Measurements from ENCODE around the gene NPIPA2. TPM values are rescaled to one million over a fixed set of nuclear protein-coding genes. Genes with fewer than 3 reads are reported as not detected.

Gene NPIPA2
- total RNA-seq (2022; extraction: Qiagen RNA extraction; ENCODE audit: low read depth) = 0.97 to 2.0 TPM (median 1.4 TPM) in 5 replicates

DNA sequence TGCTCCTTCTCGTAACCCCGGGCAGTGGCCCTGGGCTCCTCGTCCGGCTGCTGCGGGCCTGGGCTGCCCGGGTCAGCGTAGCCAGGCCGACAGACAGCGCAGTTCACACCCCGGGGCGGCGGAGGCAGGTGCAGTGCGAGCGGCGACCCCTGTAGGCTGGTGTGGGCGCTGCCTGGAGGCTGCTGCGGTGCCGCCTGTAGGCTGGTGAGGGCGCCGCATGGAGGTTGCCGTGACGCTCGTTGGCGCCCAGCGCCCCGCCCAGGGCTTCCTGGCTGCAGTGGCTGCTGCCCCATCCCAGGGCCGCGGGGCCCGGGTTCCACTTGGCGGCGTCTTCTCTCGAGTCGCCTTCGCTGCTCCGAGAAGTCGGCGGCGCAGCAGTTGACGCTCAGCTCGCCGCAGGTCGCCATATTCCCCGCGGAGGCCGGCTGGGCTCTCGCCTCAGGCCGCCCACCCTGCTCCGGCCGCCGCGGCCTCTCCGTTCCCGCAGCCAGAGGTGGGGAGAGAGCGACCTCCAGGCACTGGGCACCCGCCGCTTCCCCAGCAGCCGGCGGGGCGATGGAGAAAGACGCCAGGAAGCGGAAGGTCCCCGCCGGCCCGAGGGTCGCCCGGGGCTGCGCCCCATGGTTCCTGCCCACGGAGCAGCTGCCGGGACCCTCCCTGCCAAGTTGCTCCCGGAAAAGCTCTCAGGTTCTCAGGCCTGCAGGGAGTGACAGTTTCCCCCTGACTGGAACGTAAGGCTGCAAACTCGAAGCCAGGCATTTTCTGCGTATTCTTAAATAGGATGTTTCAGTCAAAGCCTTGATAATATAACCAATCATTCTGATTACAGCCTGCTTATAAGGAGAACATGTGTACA, at the start of gene NPIPA2:
NPIPA2 (plus strand) TSS at position 261 of the 856 bp plus-strand sequence. CDS start 5,533 bp downstream, outside the sequence.

DNA sequence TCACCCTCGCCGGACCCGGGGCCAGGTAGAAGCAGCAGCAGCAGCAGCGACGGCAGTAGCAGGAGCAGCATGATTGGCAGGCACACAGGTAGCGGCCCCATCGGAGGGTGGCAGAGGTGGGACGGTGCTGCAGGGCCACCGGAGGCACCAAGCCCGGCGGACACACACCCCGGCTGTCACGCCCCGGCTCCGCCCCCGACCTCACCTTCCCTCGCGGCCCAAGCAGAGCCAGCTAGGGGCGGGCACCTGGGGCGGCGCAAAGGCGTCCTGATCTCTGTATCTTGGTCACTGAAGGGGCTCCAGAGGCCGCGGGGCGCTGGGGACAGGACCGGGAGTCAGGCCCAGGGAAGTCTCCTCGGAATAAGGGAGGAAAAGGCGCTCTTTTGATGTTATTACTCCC, 48.2 kb upstream of the NPIPA2 start, which contains the start of gene PLA2G10:
PLA2G10 (minus strand) TSS at position 180 of the 400 bp plus-strand sequence; CDS start at position 101, 79 bp downstream.

DNA sequence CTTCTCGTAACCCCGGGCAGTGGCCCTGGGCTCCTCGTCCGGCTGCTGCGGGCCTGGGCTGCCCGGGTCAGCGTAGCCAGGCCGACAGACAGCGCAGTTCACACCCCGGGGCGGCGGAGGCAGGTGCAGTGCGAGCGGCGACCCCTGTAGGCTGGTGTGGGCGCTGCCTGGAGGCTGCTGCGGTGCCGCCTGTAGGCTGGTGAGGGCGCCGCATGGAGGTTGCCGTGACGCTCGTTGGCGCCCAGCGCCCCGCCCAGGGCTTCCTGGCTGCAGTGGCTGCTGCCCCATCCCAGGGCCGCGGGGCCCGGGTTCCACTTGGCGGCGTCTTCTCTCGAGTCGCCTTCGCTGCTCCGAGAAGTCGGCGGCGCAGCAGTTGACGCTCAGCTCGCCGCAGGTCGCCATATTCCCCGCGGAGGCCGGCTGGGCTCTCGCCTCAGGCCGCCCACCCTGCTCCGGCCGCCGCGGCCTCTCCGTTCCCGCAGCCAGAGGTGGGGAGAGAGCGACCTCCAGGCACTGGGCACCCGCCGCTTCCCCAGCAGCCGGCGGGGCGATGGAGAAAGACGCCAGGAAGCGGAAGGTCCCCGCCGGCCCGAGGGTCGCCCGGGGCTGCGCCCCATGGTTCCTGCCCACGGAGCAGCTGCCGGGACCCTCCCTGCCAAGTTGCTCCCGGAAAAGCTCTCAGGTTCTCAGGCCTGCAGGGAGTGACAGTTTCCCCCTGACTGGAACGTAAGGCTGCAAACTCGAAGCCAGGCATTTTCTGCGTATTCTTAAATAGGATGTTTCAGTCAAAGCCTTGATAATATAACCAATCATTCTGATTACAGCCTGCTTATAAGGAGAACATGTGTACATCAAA, 38.9 kb upstream of the NPIPA2 start, which contains the start of gene NPIPA3:
NPIPA3 (plus strand) TSS at position 256 of the 856 bp plus-strand sequence. CDS start 5,533 bp downstream, outside the sequence.

Other genes starting within 250 kb of the NPIPA2 start
- gene PARN, start 112.3 kb upstream of the NPIPA2 start, total RNA-seq (2022; extraction: Qiagen RNA extraction; ENCODE audit: low read depth) = 35.5 to 56.2 TPM (median 39.0 TPM) in 5 replicates
- gene BFAR, start 109.6 kb upstream of the NPIPA2 start, total RNA-seq (2022; extraction: Qiagen RNA extraction; ENCODE audit: low read depth) = 84.8 to 102 TPM (median 88.7 TPM) in 5 replicates
- 0.21 to 0.31 TPM in 2 of 5 replicates, not detected in the others for gene PLA2G10, start 48.2 kb upstream of the NPIPA2 start, total RNA-seq (2022; extraction: Qiagen RNA extraction; ENCODE audit: low read depth)
- gene NPIPA3, start 39.1 kb upstream of the NPIPA2 start, total RNA-seq (2022; extraction: Qiagen RNA extraction; ENCODE audit: low read depth) = 0.91 to 2.0 TPM (median 1.4 TPM) in 5 replicates
- gene NOMO1, start 91.2 kb downstream of the NPIPA2 start, total RNA-seq (2022; extraction: Qiagen RNA extraction; ENCODE audit: low read depth) = 92.4 to 107 TPM (median 95.0 TPM) in 5 replicates
- 34.4 to 48.9 TPM (median 45.0 TPM) in 5 replicates for gene NPIPA1, start 194.9 kb downstream of the NPIPA2 start, total RNA-seq (2022; extraction: Qiagen RNA extraction; ENCODE audit: low read depth)
- 62.8 to 67.5 TPM (median 64.6 TPM) in 5 replicates for gene PDXDC1, start 232.5 kb downstream of the NPIPA2 start, total RNA-seq (2022; extraction: Qiagen RNA extraction; ENCODE audit: low read depth)

Measured in A549 treated with RU486 at 1 μM for 4 hours (cell line).